Ovary (tissue), 3 donors: Measurements from ENCODE around the gene POU1F1.

Experiments
- CTCF ChIP-seq, 3 donors: fragments of 450-650 bp in 2 of 3; fragments of 200-600 bp in 1 of 3; IDR thresholded peaks; one replicate each; pipeline versions ENCODE4 v1.5.1 to v1.8.0; 2016 to 2022; ENCODE audit warnings: antibody characterized with exemption in 3 of 3, mild to moderate bottlenecking in 1 of 3
- EP300 ChIP-seq: sonication (generic); formaldehyde crosslinking; IDR thresholded peaks from one replicate; pipeline ENCODE4 v1.6.1; 2017; ENCODE audit warnings: antibody characterized with exemption
- POLR2A ChIP-seq: fragments of 450-650 bp; IDR thresholded peaks from one replicate; pipeline ENCODE4 v1.6.1; 2017; ENCODE audit warnings: antibody characterized with exemption, mild to moderate bottlenecking, moderate library complexity
- donor health status: DM: no; HTN: no; CAD: no.

GRCh38 chr3:87270908-87271700 is 5.3 kb downstream of the POU1F1 start:
- TF ChIP-seq POLR2A, result no peak
- no peak for TF ChIP-seq CTCF (IDR thresholded peaks at IDR 0.05)
- TF ChIP-seq EP300, result no peak
